ENCODE measurements around the gene ARL10.
A peak's percentile ranks its signal among the peaks of the same experiment; 100 is the strongest.

ARL10 gene

DNA sequence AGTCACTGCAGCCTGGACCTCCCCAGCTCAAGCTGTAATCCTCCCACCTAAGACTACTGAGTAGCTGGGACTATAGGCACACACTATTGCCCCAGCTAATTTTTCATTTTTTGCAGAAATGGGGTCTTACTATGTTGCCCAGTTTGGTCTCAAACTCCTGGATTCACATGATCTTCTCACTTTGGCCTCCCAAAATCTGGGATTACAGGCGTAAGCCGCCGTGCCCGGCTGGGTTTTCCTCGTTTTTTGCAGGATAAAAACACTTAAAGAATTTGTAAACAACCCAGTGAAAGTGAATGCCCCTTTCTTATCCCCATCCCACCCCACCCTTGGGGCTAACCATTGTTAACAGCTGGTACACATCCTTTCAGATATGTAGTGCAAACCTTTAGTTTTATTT, 43.3 kb downstream of the ARL10 start:
- H2AFZ ChIP-seq (ENCODE audit: low read length) = no peak overlapping the region
- no peaks in the 10 kb centered on the region for H4K20me1 ChIP-seq (ENCODE audit: insufficient read depth, low read length)
- no peaks in the 10 kb centered on the region; the same call in 1 of the 2 replicates for H3K36me3 ChIP-seq (replicated peaks; ENCODE audit: insufficient read depth, low read length)
- H3K27me3 ChIP-seq (replicated peaks; ENCODE audit: insufficient read depth, low read length) = no peaks in the 10 kb centered on the region
- H3K4me1 ChIP-seq (ENCODE audit: low read length) = peaks cover 33% of the 10 kb centered on the region
- TF ChIP-seq EZH2phosphoT487 (IDR thresholded peaks at IDR 0.05; ENCODE audit: low read length) (no peak), EZH2 (optimal IDR thresholded peaks at IDR 0.05; ENCODE audit: low read depth, low read length) (no peak)
- TF ChIP-seq, protein P1, sequence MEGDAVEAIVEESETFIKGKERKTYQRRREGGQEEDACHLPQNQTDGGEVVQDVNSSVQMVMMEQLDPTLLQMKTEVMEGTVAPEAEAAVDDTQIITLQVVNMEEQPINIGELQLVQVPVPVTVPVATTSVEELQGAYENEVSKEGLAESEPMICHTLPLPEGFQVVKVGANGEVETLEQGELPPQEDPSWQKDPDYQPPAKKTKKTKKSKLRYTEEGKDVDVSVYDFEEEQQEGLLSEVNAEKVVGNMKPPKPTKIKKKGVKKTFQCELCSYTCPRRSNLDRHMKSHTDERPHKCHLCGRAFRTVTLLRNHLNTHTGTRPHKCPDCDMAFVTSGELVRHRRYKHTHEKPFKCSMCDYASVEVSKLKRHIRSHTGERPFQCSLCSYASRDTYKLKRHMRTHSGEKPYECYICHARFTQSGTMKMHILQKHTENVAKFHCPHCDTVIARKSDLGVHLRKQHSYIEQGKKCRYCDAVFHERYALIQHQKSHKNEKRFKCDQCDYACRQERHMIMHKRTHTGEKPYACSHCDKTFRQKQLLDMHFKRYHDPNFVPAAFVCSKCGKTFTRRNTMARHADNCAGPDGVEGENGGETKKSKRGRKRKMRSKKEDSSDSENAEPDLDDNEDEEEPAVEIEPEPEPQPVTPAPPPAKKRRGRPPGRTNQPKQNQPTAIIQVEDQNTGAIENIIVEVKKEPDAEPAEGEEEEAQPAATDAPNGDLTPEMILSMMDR (IDR thresholded peaks at IDR 0.05; ENCODE audit: low read length) = no peak
- H3K4me2 ChIP-seq (ENCODE audit: low read depth, low read length) = no peak overlapping the region
- H3K9me3 ChIP-seq (replicated peaks; ENCODE audit: insufficient read depth, low read length) = no peaks in the 10 kb centered on the region
- H3K27ac ChIP-seq (ENCODE audit: low read length) = no peak overlapping the region
- no peak for DNase-seq
- no peak overlapping the region for H3K4me3 ChIP-seq (ENCODE audit: low read length)
- peaks cover 17% of the 10 kb centered on the region for H3F3A ChIP-seq (ENCODE audit: insufficient read depth, low read length)
- no peak overlapping the region for H3K9ac ChIP-seq (ENCODE audit: low read length)
- peaks cover 32% of the 10 kb centered on the region for H3K79me2 ChIP-seq (ENCODE audit: low read length)
- H3K9me2 ChIP-seq (replicated peaks; ENCODE audit: insufficient read depth, low read length) = no peaks in the 10 kb centered on the region

DNA sequence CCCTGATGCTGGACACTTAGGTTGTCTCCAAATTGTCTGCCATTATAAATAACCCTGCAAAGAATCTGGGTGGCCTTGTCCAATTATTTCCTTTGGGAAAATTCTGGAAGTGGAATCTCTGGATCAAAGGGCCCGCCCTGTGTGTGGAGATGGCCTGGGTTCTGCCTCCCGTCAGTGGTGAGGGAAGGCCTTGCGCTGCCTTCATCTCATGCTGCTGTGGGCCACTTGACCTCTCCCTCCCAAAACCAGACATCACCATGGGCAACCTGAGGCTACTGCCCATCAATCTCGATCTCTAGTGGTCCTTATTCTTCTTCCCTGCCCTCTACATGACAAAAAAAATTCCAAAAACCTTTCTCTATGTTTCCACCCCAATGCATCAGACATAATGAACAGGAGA, 44.5 kb downstream of the ARL10 start:
- H3K36me3 ChIP-seq (replicated peaks; ENCODE audit: insufficient read depth, low read length) = no peaks in the 10 kb centered on the region; the same call in 1 of the 2 replicates
- H3K4me2 ChIP-seq (ENCODE audit: low read depth, low read length) = no peak overlapping the region
- no peaks in the 10 kb centered on the region for H3K9me2 ChIP-seq (replicated peaks; ENCODE audit: insufficient read depth, low read length)
- no peak overlapping the region for H3K9ac ChIP-seq (ENCODE audit: low read length)
- TF ChIP-seq, protein P1 (IDR thresholded peaks at IDR 0.05; ENCODE audit: low read length) = no peak
- TF ChIP-seq EZH2phosphoT487 (IDR thresholded peaks at IDR 0.05; ENCODE audit: low read length) (no peak), EZH2 (optimal IDR thresholded peaks at IDR 0.05; ENCODE audit: low read depth, low read length) (no peak)
- no peaks in the 10 kb centered on the region for H3K27me3 ChIP-seq (replicated peaks; ENCODE audit: insufficient read depth, low read length)
- no peak for DNase-seq
- H3F3A ChIP-seq (ENCODE audit: insufficient read depth, low read length) = peaks cover 17% of the 10 kb centered on the region
- no peaks in the 10 kb centered on the region for H4K20me1 ChIP-seq (ENCODE audit: insufficient read depth, low read length)
- H3K27ac ChIP-seq (ENCODE audit: low read length) = no peak overlapping the region
- H3K9me3 ChIP-seq (replicated peaks; ENCODE audit: insufficient read depth, low read length) = no peaks in the 10 kb centered on the region
- H3K4me3 ChIP-seq (ENCODE audit: low read length) = no peak overlapping the region
- H3K79me2 ChIP-seq (ENCODE audit: low read length) = peaks cover 44% of the 10 kb centered on the region
- no peak overlapping the region for H2AFZ ChIP-seq (ENCODE audit: low read length)
- peaks cover 33% of the 10 kb centered on the region for H3K4me1 ChIP-seq (ENCODE audit: low read length)

DNA sequence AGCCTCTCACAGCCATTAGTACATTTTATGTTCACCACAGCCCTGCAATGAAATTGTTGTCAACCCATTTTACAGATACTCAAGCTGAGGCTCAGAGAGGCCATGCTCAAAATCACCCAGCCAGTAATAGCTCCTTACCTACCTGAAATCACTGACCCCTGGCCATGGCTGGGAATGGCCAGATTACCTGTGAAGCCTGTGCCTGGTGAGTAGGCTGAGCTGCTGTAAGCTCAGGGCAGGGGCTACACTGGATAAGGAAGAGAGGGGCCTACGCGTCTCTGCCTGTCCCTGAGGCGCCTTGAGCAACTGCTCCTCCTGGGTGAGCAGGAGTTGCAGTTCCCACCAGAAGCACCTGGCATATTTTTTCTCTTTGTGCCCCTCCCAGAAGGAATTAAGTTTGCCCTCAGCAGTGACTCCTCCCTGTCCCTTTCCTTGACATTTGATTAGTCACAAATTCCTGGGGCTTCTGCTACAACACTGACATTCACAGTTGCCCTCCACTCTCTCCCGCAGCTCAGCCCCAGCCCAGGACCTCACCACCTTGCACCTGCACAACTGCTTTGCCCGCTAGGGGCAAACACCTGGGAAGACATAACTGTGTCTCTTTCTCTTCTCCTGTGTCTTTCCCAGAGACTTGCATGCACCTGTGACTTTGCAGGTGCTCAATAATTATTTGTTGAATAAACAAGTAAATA, 45.3 kb downstream of the ARL10 start:
- H3K9me2 ChIP-seq (replicated peaks; ENCODE audit: insufficient read depth, low read length) = no peaks in the 10 kb centered on the region
- peaks cover 33% of the 10 kb centered on the region for H3K4me1 ChIP-seq (ENCODE audit: low read length)
- TF ChIP-seq, protein P1 (IDR thresholded peaks at IDR 0.05; ENCODE audit: low read length) = peak; percentile 47
- TF ChIP-seq EZH2 (optimal IDR thresholded peaks at IDR 0.05; ENCODE audit: low read depth, low read length) (no peak), EZH2phosphoT487 (IDR thresholded peaks at IDR 0.05; ENCODE audit: low read length) (no peak)
- H3K9me3 ChIP-seq (replicated peaks; ENCODE audit: insufficient read depth, low read length) = no peaks in the 10 kb centered on the region
- no peak overlapping the region for H2AFZ ChIP-seq (ENCODE audit: low read length)
- H3K27ac ChIP-seq (ENCODE audit: low read length) = no peak overlapping the region; the same call in 1 of the 2 replicates
- no peak overlapping the region for H3K4me3 ChIP-seq (ENCODE audit: low read length)
- H3K27me3 ChIP-seq (replicated peaks; ENCODE audit: insufficient read depth, low read length) = no peaks in the 10 kb centered on the region
- peaks cover 17% of the 10 kb centered on the region for H3F3A ChIP-seq (ENCODE audit: insufficient read depth, low read length)
- peaks cover 46% of the 10 kb centered on the region for H3K79me2 ChIP-seq (ENCODE audit: low read length)
- H3K36me3 ChIP-seq (replicated peaks; ENCODE audit: insufficient read depth, low read length) = no peaks in the 10 kb centered on the region; the same call in 1 of the 2 replicates
- H3K9ac ChIP-seq (ENCODE audit: low read length) = no peak overlapping the region
- DNase-seq = no peak
- no peak overlapping the region for H3K4me2 ChIP-seq (ENCODE audit: low read depth, low read length)
- H4K20me1 ChIP-seq (ENCODE audit: insufficient read depth, low read length) = no peaks in the 10 kb centered on the region

Data from MM.1S (cell line).